Adrenal gland (tissue), 5 donors: ENCODE data around the gene LSM10.

ENCODE experiments used
- POLR2A ChIP-seq, 2 donors: fragments of 450-650 bp; IDR thresholded peaks; one replicate each; pipeline ENCODE4 v1.6.1; 2017; ENCODE audit warnings: antibody characterized with exemption in 2 of 2, mild to moderate bottlenecking in 2 of 2, moderate library complexity in 1 of 2
- TF ChIP-seq, protein P1 (sequence below), 6 experiments: fragments of 450-650 bp in 4 of 6; fragments of 200-600 bp in 2 of 6; sonication (generic) in 1 of 6; IDR thresholded peaks; 1 replicate in 5 of 6; 2 replicates in 1 of 6; pipeline versions ENCODE4 v1.5.1 to v1.8.0; 2016 to 2021; ENCODE audit warnings: antibody characterized with exemption in 6 of 6, mild to moderate bottlenecking in 2 of 6, moderate library complexity in 1 of 6
- donor health status: DM: no; HTN: no; CAD: no.

DNA sequence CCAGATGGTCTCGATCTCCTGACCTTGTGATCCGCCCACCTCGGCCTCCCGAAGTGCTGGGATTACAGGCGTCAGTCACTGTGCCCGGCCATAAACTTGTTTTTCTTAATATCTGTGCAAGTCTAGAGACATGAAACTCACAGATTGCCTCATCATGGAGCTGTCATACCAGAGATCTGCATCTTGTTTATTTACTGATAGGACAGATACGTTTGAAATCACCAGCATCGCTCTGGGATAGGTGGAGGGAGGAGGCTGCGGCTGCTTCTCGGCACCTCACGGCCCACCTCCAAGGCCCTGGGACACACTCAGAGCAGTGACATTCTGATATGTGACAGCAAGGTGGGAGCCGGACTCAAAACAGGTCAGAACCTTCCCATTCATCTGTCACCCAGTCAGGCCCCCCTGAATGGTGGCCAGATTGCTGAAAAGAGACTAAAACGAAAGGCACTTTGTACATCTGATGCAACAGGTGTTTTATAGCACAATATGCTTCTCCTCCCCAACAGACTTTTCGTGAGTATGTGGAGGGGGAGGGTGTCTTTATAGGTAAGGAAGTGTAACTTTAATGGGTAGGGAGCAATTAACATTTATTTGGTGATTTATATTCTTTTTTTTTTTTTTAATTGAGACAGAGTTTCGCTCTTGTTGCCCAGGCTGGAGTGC is 18.1 kb upstream of the LSM10 start:
- TF ChIP-seq POLR2A (IDR thresholded peaks at IDR 0.05): no peak
- TF ChIP-seq, protein P1, sequence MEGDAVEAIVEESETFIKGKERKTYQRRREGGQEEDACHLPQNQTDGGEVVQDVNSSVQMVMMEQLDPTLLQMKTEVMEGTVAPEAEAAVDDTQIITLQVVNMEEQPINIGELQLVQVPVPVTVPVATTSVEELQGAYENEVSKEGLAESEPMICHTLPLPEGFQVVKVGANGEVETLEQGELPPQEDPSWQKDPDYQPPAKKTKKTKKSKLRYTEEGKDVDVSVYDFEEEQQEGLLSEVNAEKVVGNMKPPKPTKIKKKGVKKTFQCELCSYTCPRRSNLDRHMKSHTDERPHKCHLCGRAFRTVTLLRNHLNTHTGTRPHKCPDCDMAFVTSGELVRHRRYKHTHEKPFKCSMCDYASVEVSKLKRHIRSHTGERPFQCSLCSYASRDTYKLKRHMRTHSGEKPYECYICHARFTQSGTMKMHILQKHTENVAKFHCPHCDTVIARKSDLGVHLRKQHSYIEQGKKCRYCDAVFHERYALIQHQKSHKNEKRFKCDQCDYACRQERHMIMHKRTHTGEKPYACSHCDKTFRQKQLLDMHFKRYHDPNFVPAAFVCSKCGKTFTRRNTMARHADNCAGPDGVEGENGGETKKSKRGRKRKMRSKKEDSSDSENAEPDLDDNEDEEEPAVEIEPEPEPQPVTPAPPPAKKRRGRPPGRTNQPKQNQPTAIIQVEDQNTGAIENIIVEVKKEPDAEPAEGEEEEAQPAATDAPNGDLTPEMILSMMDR (IDR thresholded peaks at IDR 0.05): no peak
